Right lobe of liver (tissue), 6 donors: ENCODE data around the gene SMPX. TPM values are rescaled to one million over a fixed set of nuclear protein-coding genes. Genes with fewer than 3 reads are reported as not detected.

Experiments
- ATAC-seq, 4 donors: fragments of 200-7000 bp; cut with Tn5 transposase; one replicate each; pipeline ENCODE4 v1.9.1; 2020; ENCODE audit warnings: mild to moderate bottlenecking in 4 of 4, moderate library complexity in 4 of 4
- DNase-seq, 3 donors: peaks; one replicate each; pipeline ENCODE4 v3.0.0-alpha.2; 2020
- H3K27ac ChIP-seq, 3 donors: fragments of 200-600 bp; one replicate each; pipeline ENCODE4 v1.8.0; 2022
- H3K27me3 ChIP-seq, 2 donors: fragments of 200-600 bp; one replicate each; pipeline ENCODE4 v1.8.0; 2022
- H3K36me3 ChIP-seq, 4 donors: fragments of 200-600 bp; sonication (generic) in 1 of 4; one replicate each; pipeline versions ENCODE4 v1.5.1 to v1.8.0; 2017 to 2022; ENCODE audit warnings: control low read depth in 1 of 4
- H3K4me1 ChIP-seq, 4 donors: fragments of 200-600 bp; sonication (generic) in 1 of 4; one replicate each; pipeline versions ENCODE4 v1.5.1 to v1.8.0; 2017 to 2022; ENCODE audit warnings: control low read depth in 1 of 4
- H3K4me3 ChIP-seq, 3 donors: fragments of 200-600 bp; one replicate each; pipeline ENCODE4 v1.8.0; 2022
- H3K9me3 ChIP-seq, 4 donors: fragments of 200-600 bp; sonication (generic) in 1 of 4; one replicate each; pipeline versions ENCODE4 v1.5.1 to v1.8.0; 2017 to 2022; ENCODE audit warnings: control low read depth in 1 of 4
- POLR2A ChIP-seq: fragments of 450-650 bp; IDR thresholded peaks from one replicate; pipeline ENCODE4 v1.6.1; 2017; ENCODE audit warnings: antibody characterized with exemption, mild to moderate bottlenecking
- WGBS: methylation state at CpG from one replicate; pipeline ENCODE4 v1.1.6; 2018; ENCODE audit warnings: low coverage, low lambda C conversion rate; ENCODE audit not compliant: insufficient coverage; ENCODE audit errors: missing lambda C conversion rate; 5-methylcytosine and 5-hydroxymethylcytosine counted together
- intact Hi-C, 2 donors: fragments of 100-400 bp; cut with DNase I; formaldehyde crosslinking; loops; one replicate each; pipeline versions ENCODE4 v1.11.2 to v1.14.1; 2022
- total RNA-seq, 6 experiments: library from RNA; depleted of rRNA in 2 of 6; stranded (reverse); fragments of >200 nt in 2 of 6; fragmentation: NEBNext Ultra II Directional in 3 of 6; extraction: Animal tissue kit (Norgen Biotek cat#: 25700) in 3 of 6; gene quantifications; one replicate each; pipeline versions ENCODE4 v1.1.0 to v1.2.4, GENCODE V29; 2016 to 2023
- TF ChIP-seq, protein P1 (sequence below), 4 donors: fragments of 200-600 bp in 3 of 4; fragments of 450-650 bp in 1 of 4; IDR thresholded peaks; one replicate each; pipeline versions ENCODE4 v1.5.1 to v1.8.0; 2016 to 2022; ENCODE audit warnings: antibody characterized with exemption in 4 of 4, mild to moderate bottlenecking in 2 of 4
- donor health status: DM: no; HTN: yes; CAD: no.
- donor health status: DM: no; HTN: no; CAD: no.
- donor health status: DM: no; HTN: no; CAD: no.
- donor health status: DM: no; HTN: yes; CAD: no.
- donor health status: DM: no; HTN: yes; CAD: no.

SMPX gene
- total RNA-seq, 6 experiments from 2014 or later, result 0.32 to 1.1 (median 0.56) TPM; not detected in 1

DNA sequence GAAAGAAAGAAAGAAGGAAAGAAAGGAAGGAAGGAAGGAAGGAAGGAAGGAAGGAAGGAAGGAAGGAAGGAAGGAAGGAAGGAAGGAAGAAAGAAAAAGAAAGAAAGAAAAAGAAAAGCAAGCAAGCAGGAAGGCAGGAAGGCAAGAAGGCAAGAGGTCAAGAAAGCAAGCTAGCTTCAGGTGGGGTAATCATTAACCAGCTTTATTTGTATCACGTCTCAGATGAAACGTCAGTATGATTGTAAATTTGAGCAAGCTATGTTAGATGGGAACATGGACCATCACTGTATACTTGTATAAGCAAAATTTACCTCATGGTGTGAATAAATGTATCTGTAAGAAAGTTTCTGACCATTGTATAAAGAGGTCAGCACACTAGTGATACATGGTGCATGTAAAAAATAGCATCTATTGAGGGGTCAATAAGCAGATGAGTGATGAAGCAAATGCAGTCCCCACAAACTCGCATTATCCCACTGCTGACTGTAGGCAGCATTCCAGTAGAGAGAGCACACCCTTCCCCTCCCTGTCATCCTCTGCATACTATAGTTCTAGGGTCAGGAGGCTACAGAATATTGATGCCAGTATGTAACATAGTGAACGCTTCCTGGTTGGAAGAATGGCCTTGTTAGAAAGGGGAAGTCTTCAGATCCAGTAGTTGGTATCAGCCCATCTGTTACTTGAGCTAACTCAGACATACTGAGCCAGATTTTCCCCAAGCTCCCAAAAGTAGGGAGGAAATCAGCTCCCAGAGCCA lies 83.3 kb downstream of the SMPX start:
- TF ChIP-seq, protein P1, sequence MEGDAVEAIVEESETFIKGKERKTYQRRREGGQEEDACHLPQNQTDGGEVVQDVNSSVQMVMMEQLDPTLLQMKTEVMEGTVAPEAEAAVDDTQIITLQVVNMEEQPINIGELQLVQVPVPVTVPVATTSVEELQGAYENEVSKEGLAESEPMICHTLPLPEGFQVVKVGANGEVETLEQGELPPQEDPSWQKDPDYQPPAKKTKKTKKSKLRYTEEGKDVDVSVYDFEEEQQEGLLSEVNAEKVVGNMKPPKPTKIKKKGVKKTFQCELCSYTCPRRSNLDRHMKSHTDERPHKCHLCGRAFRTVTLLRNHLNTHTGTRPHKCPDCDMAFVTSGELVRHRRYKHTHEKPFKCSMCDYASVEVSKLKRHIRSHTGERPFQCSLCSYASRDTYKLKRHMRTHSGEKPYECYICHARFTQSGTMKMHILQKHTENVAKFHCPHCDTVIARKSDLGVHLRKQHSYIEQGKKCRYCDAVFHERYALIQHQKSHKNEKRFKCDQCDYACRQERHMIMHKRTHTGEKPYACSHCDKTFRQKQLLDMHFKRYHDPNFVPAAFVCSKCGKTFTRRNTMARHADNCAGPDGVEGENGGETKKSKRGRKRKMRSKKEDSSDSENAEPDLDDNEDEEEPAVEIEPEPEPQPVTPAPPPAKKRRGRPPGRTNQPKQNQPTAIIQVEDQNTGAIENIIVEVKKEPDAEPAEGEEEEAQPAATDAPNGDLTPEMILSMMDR (IDR thresholded peaks at IDR 0.05), result no peak
- no peak for TF ChIP-seq POLR2A
- Histone ChIP-seq H3K27ac (no peak overlapping the region), H3K4me1 (no peaks in the 10 kb centered on the region), H3K36me3 (no peaks in the 10 kb centered on the region), H3K4me3 (no peak overlapping the region), H3K9me3 (no peaks in the 10 kb centered on the region), H3K27me3 (no peaks in the 10 kb centered on the region)
- intact Hi-C loops, result no loop called here
- no peak for DNase-seq
- ATAC-seq, result no peak
- 36% methylated on average over 4 of the region's 4 CpGs for WGBS

DNA sequence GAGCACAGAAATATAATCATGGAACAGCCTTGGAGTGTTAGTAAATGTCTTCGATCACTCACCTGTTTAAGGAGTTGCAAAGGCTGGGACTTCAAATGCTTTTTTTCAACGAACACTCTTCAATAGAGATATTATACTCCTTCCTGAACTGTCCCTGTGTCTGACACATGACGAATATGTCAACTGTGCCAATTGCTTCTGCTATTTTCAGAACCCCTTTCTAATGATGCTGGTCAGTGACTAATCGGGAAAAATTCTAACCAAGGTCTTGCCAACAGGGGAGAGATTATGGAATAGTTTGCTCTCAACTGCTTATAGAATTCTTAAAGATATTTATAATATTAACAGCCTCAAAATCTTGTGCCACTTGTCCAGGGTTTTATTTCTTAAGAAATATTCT lies 91.2 kb downstream of the SMPX start:
- WGBS, result 61% methylated on average over 4 of the region's 4 CpGs
- TF ChIP-seq, protein P1 (IDR thresholded peaks at IDR 0.05), result no peak
- no peak for TF ChIP-seq POLR2A
- intact Hi-C loops, result no loop called here

DNA sequence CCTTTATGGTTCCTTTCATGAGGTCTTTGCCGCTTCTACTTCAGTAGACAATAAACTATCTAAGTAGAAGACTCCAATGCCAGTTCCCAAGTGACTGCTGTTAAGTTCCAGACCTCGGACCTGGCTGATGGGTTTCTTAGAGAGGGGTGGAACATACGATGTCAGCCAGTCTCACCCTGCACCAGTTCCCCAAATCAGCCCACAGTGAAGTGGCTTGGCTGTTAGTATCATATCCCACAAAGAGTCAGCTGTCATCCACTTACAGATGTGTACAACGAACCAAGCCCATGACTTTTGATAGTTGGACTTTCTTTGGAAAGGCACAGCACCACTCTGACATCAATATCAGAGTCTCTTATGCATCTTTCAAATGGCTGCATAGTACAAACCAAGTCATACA lies 91.7 kb downstream of the SMPX start:
- 39% methylated on average over 3 of the region's 4 CpGs for WGBS
- no peak overlapping the region for H3K27ac ChIP-seq
- intact Hi-C loops, result no loop called here
- TF ChIP-seq POLR2A, result no peak
- TF ChIP-seq, protein P1 (IDR thresholded peaks at IDR 0.05), result no peak
- DNase-seq, result no peak
- H3K4me3 ChIP-seq, result no peak overlapping the region
- no peaks in the 10 kb centered on the region for H3K9me3 ChIP-seq
- ATAC-seq, result no peak
- H3K27me3 ChIP-seq, result no peaks in the 10 kb centered on the region
- H3K4me1 ChIP-seq, result no peaks in the 10 kb centered on the region
- no peaks in the 10 kb centered on the region for H3K36me3 ChIP-seq

More for the DNA sequence above, 91.2 kb downstream of the SMPX start:
- no peak overlapping the region for H3K4me3 ChIP-seq
- H3K36me3 ChIP-seq, result no peaks in the 10 kb centered on the region
- ATAC-seq, result no peak
- no peak for DNase-seq
- no peaks in the 10 kb centered on the region for H3K9me3 ChIP-seq
- H3K27ac ChIP-seq, result no peak overlapping the region
- H3K4me1 ChIP-seq, result no peaks in the 10 kb centered on the region
- H3K27me3 ChIP-seq, result no peaks in the 10 kb centered on the region

DNA sequence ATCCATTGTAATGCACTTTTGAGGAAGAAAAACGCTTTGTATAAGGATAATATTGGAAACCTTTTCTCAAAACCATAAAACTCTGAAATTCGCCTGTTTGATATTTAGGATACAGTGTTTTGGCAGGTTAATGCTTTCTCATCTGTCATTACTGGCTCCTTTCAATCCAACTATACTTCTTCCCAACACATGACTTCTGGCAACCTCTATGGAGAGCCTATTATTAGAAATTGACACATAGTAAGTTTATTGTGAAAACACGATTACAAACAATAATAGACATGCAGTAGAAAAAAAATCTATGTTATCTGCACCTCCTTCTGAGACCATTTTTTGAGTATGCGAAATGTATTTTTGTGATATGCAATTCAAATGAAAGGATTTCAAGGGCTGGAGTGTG lies 95.2 kb downstream of the SMPX start:
- intact Hi-C loops, result no loop called here
- no peaks in the 10 kb centered on the region for H3K4me1 ChIP-seq
- DNase-seq (no peak), ATAC-seq (no peak)
- H3K27ac ChIP-seq, result no peak overlapping the region
- WGBS, result 44% methylated on average over 4 of the region's 4 CpGs
- no peaks in the 10 kb centered on the region for H3K9me3 ChIP-seq
- no peaks in the 10 kb centered on the region for H3K36me3 ChIP-seq
- no peak overlapping the region for H3K4me3 ChIP-seq
- no peaks in the 10 kb centered on the region for H3K27me3 ChIP-seq
- no peak for TF ChIP-seq POLR2A
- TF ChIP-seq, protein P1 (IDR thresholded peaks at IDR 0.05), result no peak
